GM08714 (cell line): ENCODE measurements around the gene RBM7.

ENCODE experiments used
- H3K4me3 ChIP-seq: fragments of 200-500 bp; sonication (Bioruptor generic); 2 replicates; pipeline ENCODE4 v1.5.1; 2014; ENCODE audit warnings: mild to moderate bottlenecking, low read length, inconsistent platforms
- ZNF274 ChIP-seq: IDR thresholded peaks from 2 replicates; pipeline ENCODE4 v1.6.1; 2012; ENCODE audit warnings: mild to moderate bottlenecking, low read depth, low read length

The RBM7 gene

GRCh38 chr11:114449845-114450244 is 49.4 kb downstream of the RBM7 start:
- no peak overlapping the region for H3K4me3 ChIP-seq
- TF ChIP-seq ZNF274 = no peak

GRCh38 chr11:114452399-114452798 is 51.9 kb downstream of the RBM7 start:
- no peak for TF ChIP-seq ZNF274
- H3K4me3 ChIP-seq = no peak overlapping the region
